Measurements from ENCODE around the gene ANKS1B. TPM values are rescaled to one million over a fixed set of nuclear protein-coding genes. Genes with fewer than 3 reads are reported as not detected.

The ANKS1B gene
- total and polyA plus RNA-seq, 2 experiments from 2014 or later: 1.8 to 1.9 TPM

- no peak for DNase-seq (ENCODE audit: low read depth in 1 of 2, low spot score in 1 of 2)
- H3K36me3 ChIP-seq: no peaks in the 10 kb centered on the region
- H3K27me3 ChIP-seq: no peaks in the 10 kb centered on the region
- no peaks in the 10 kb centered on the region for H3K4me1 ChIP-seq (ENCODE audit: low read depth)
- no peaks in the 10 kb centered on the region for H3K9me3 ChIP-seq (ENCODE audit: low read depth)
- TF ChIP-seq, protein P1, sequence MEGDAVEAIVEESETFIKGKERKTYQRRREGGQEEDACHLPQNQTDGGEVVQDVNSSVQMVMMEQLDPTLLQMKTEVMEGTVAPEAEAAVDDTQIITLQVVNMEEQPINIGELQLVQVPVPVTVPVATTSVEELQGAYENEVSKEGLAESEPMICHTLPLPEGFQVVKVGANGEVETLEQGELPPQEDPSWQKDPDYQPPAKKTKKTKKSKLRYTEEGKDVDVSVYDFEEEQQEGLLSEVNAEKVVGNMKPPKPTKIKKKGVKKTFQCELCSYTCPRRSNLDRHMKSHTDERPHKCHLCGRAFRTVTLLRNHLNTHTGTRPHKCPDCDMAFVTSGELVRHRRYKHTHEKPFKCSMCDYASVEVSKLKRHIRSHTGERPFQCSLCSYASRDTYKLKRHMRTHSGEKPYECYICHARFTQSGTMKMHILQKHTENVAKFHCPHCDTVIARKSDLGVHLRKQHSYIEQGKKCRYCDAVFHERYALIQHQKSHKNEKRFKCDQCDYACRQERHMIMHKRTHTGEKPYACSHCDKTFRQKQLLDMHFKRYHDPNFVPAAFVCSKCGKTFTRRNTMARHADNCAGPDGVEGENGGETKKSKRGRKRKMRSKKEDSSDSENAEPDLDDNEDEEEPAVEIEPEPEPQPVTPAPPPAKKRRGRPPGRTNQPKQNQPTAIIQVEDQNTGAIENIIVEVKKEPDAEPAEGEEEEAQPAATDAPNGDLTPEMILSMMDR (IDR thresholded peaks at IDR 0.05; ENCODE audit: low read depth, low read length): no peak
- H3K4me3 ChIP-seq: no peak overlapping the region
- no peak overlapping the region for H3K27ac ChIP-seq
Measured at GRCh38 chr12:99611599-99611998, 373.1 kb downstream of the ANKS1B start.

- no peak overlapping the region for H3K27ac ChIP-seq
- H3K9me3 ChIP-seq (ENCODE audit: low read depth): no peaks in the 10 kb centered on the region
- DNase-seq (ENCODE audit: low read depth in 1 of 2, low spot score in 1 of 2): peak in 1 of 2 donors; percentile 4
- TF ChIP-seq, protein P1 (IDR thresholded peaks at IDR 0.05; ENCODE audit: low read depth, low read length): no peak
- H3K27me3 ChIP-seq: no peaks in the 10 kb centered on the region
- no peak overlapping the region for H3K4me3 ChIP-seq
- H3K4me1 ChIP-seq (ENCODE audit: low read depth): no peaks in the 10 kb centered on the region
- no peaks in the 10 kb centered on the region for H3K36me3 ChIP-seq
Measured at GRCh38 chr12:99611117-99611516, 373.6 kb downstream of the ANKS1B start.

GRCh38 chr12:99609455-99610181 is 375.1 kb downstream of the ANKS1B start:
- TF ChIP-seq, protein P1 (IDR thresholded peaks at IDR 0.05; ENCODE audit: low read depth, low read length): no peak
- Histone ChIP-seq H3K4me1 (ENCODE audit: low read depth) (no peaks in the 10 kb centered on the region), H3K27me3 (no peaks in the 10 kb centered on the region), H3K9me3 (ENCODE audit: low read depth) (no peaks in the 10 kb centered on the region), H3K36me3 (no peaks in the 10 kb centered on the region), H3K27ac (no peak overlapping the region), H3K4me3 (no peak overlapping the region)
- no peak for DNase-seq (ENCODE audit: low read depth in 1 of 2, low spot score in 1 of 2)

- no peaks in the 10 kb centered on the region for H3K27me3 ChIP-seq
- H3K4me3 ChIP-seq: no peak overlapping the region
- TF ChIP-seq, protein P1 (IDR thresholded peaks at IDR 0.05; ENCODE audit: low read depth, low read length): no peak
- H3K27ac ChIP-seq: no peak overlapping the region
- no peaks in the 10 kb centered on the region for H3K4me1 ChIP-seq (ENCODE audit: low read depth)
- H3K36me3 ChIP-seq: no peaks in the 10 kb centered on the region
- H3K9me3 ChIP-seq (ENCODE audit: low read depth): no peaks in the 10 kb centered on the region
- DNase-seq (ENCODE audit: low read depth in 1 of 2, low spot score in 1 of 2): no peak
Measured at GRCh38 chr12:99600388-99600787, 384.3 kb downstream of the ANKS1B start.

- Histone ChIP-seq H3K4me1 (ENCODE audit: low read depth) (no peaks in the 10 kb centered on the region), H3K27me3 (no peaks in the 10 kb centered on the region), H3K36me3 (no peaks in the 10 kb centered on the region), H3K9me3 (ENCODE audit: low read depth) (no peaks in the 10 kb centered on the region), H3K27ac (no peak overlapping the region), H3K4me3 (no peak overlapping the region)
- no peak for DNase-seq (ENCODE audit: low read depth in 1 of 2, low spot score in 1 of 2)
- TF ChIP-seq, protein P1 (IDR thresholded peaks at IDR 0.05; ENCODE audit: low read depth, low read length): no peak
Measured at GRCh38 chr12:99598785-99599184, 386.0 kb downstream of the ANKS1B start.
